IPS-18c (cell line): ENCODE data around the gene AGL.
A peak's percentile ranks its signal among the peaks of the same experiment; 100 is the strongest.
"Not testable (repeated sequence)": the region's sequence is repeated elsewhere in the genome, so short reads cannot be mapped to it uniquely, and the experiment has no call there.

Source experiments
- H3K4me3 ChIP-seq: 2 replicates; pipeline ENCODE4 v1.7.0; 2013; ENCODE audit warnings: low read depth, mild to moderate bottlenecking, low read length, moderate library complexity; ENCODE audit not compliant: insufficient read depth
- H3K9me3 ChIP-seq: one replicate; pipeline ENCODE4 v1.6.1; 2013; ENCODE audit warnings: mild to moderate bottlenecking, low read length, moderate library complexity; ENCODE audit not compliant: control insufficient read depth, insufficient read depth

The AGL gene

GRCh38 chr1:99963041-99963795, 113.1 kb downstream of the AGL start:
- no peak overlapping the region for H3K4me3 ChIP-seq
- no peaks in the 10 kb centered on the region for H3K9me3 ChIP-seq

GRCh38 chr1:99964806-99965205, 114.6 kb downstream of the AGL start:
- Histone ChIP-seq H3K9me3 (no peaks in the 10 kb centered on the region), H3K4me3 (no peak overlapping the region)

- H3K4me3 ChIP-seq, result no peak overlapping the region
- no peaks in the 10 kb centered on the region for H3K9me3 ChIP-seq
Measured at GRCh38 chr1:99965646-99966375, 115.7 kb downstream of the AGL start.

GRCh38 chr1:99968214-99968613, 118.1 kb downstream of the AGL start:
- Histone ChIP-seq H3K9me3 (no peaks in the 10 kb centered on the region), H3K4me3 (no peak overlapping the region)

GRCh38 chr1:99969260-99969728, 119.1 kb downstream of the AGL start:
- Histone ChIP-seq H3K4me3 (peak overlapping the region; percentile 90), H3K9me3 (no peaks in the 10 kb centered on the region)

- Histone ChIP-seq H3K4me3 (peak within 1 kb of the TSS; percentile 90), H3K9me3 (no peaks in the 10 kb centered on the region)
Measured at GRCh38 chr1:99969729-99970621, 119.8 kb downstream of the AGL start, which contains the start of gene SLC35A3. Gene SLC35A3, plus strand, starts transcription at chr1:99969996. Its CDS starts 23,559 bp downstream, at chr1:99993555.

GRCh38 chr1:99970713-99971255, 120.6 kb downstream of the AGL start:
- Histone ChIP-seq H3K9me3 (no peaks in the 10 kb centered on the region), H3K4me3 (peak overlapping the region; percentile 90)

- H3K9me3 ChIP-seq, H3K4me3 ChIP-seq: not testable (repeated sequence)
Measured at GRCh38 chr1:99972066-99972465, 121.9 kb downstream of the AGL start.
